GM13976 (cell line): Measurements from ENCODE around the gene CCDC106.

ENCODE experiments used
- DNase-seq: peaks from one replicate; pipeline ENCODE4 v3.0.0; 2012; ENCODE audit warnings: low spot score
- CTCF ChIP-seq: IDR thresholded peaks from 2 replicates; pipeline ENCODE4 v1.5.1; 2012; ENCODE audit warnings: borderline replicate concordance, mild to moderate bottlenecking; ENCODE audit not compliant: insufficient read depth; ENCODE audit errors: extremely low read depth, missing control alignments, control extremely low read depth
- in situ Hi-C: fragments of 300-500 bp; cut with MboI; formaldehyde crosslinking; loops from one replicate; pipeline ENCODE4 v1.12.0; 2022; ENCODE audit warnings: low sequenced_read_pairs, mixed read lengths, inconsistent platforms; ENCODE audit not compliant: unreplicated experiment

CCDC106 gene

GRCh38 chr19:55687281-55688201 is 39.5 kb downstream of the CCDC106 start:
- no peak for TF ChIP-seq CTCF
- in situ Hi-C loops: no loop called here
- DNase-seq: no peak

GRCh38 chr19:55688422-55689218 is 40.6 kb downstream of the CCDC106 start:
- in situ Hi-C loops: no loop called here
- TF ChIP-seq CTCF: no peak
- no peak for DNase-seq

GRCh38 chr19:55689411-55690108 is 41.5 kb downstream of the CCDC106 start:
- in situ Hi-C loops: no loop called here
- TF ChIP-seq CTCF: no peak
- DNase-seq: no peak

DNA sequence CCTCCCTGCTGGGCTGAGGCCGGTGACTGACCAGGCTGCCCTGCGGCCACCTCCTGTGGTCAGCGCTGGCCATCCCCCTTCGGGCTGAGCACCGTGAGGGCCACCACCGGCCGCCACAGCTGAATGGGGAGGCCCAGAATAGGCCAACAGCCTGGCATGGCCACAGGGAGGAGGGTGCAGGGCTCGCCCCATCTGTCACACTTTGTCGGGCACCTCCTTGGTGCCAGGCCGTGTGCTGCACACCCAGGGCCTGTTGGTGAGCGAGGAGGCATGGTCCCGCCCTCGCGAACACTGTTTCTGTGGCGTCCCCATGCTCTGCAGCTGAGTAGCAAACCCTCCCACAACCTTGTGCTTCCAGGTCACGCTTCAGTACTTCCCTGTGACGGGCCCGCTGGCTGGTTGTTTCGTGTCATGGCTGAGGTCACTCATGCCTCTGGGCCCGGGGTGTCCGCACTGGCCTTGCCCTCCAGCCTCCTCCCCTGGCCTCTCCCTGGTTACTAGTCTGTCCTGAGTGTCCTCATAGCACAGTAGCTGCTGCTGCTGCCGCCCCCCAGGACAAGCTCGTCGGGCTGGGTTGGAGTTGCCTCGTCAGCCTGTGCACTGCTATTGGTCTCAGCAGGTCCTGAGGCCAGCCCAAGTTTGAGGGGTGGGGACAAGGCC is 42.2 kb downstream of the CCDC106 start:
- no peak for TF ChIP-seq CTCF
- in situ Hi-C loops: no loop called here

DNA sequence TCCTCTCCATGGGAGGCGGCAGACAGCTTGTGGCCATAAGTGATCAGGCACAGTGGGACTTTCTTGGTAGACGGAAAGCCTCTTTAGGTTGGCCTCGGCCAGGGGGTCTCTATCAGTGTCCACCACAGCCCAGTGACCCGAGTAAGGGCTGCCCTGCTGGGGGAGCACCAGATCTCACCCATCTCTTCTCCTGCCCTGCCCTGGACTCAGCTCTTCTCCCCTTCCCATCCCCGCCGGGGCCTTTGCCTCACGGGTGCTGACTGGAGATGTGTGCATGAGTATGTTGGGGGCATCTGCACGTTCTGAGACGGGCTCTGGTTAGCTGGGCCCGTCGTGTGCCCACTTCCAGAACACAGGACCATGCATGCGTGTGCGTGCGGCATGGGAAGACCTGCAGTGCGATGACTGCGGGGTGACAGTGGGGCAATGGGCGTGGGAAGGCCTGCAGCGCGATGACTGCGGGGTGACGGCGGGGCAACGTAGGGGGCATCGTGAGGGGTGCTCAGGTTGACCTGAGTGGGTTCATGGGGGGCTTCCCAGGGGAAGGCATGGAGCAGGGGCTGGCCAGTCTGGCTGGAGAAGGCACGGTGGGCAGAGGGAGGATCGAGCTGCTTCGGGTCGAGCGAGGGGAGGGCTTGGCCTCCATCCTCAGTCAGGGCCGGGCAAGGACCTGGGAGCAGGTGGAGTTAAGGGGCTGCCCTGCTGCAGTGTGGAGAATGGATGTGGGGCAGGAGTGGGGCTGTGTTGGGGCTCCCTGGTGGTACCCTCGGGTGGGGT is 42.9 kb downstream of the CCDC106 start:
- DNase-seq: no peak
- in situ Hi-C loops: no loop called here
- TF ChIP-seq CTCF: no peak

More for the DNA sequence above, 42.2 kb downstream of the CCDC106 start:
- DNase-seq: no peak
